Large intestine (tissue), 3 donors: ENCODE measurements around the gene TRIM41. TPM values are rescaled to one million over a fixed set of nuclear protein-coding genes. Genes with fewer than 3 reads are reported as not detected.

Experiments
- DNase-seq, 2 donors: peaks; one replicate each; pipeline versions ENCODE4 v3.0.0 to v3.0.0-alpha.2; 2013
- H3K27ac ChIP-seq: one replicate; pipeline ENCODE4 v1.5.1; 2013; ENCODE audit warnings: low read length
- H3K27me3 ChIP-seq: 2 replicates; pipeline ENCODE4 v1.6.1; 2013; ENCODE audit warnings: low read length; ENCODE audit not compliant: control insufficient read depth, insufficient read depth
- H3K36me3 ChIP-seq: 2 replicates; pipeline ENCODE4 v1.6.1; 2013; ENCODE audit warnings: low read length; ENCODE audit not compliant: control insufficient read depth, insufficient read depth
- H3K4me1 ChIP-seq: one replicate; pipeline ENCODE4 v1.6.1; 2013; ENCODE audit warnings: low read length; ENCODE audit not compliant: control insufficient read depth, insufficient read depth
- H3K4me3 ChIP-seq: one replicate; pipeline ENCODE4 v1.5.1; 2013; ENCODE audit warnings: low read length
- H3K9me3 ChIP-seq: one replicate; pipeline ENCODE4 v1.6.1; 2013; ENCODE audit warnings: mild to moderate bottlenecking, low read depth, low read length, moderate library complexity; ENCODE audit not compliant: control insufficient read depth
- WGBS: methylation state at CpG from one replicate; pipeline ENCODE4 v1.1.5; 2013; ENCODE audit warnings: low lambda C conversion rate; ENCODE audit not compliant: insufficient coverage; 5-methylcytosine and 5-hydroxymethylcytosine counted together
- polyA plus RNA-seq: library from polyadenylated mRNA; unstranded; fragments of 120-200 nt; gene quantifications from one replicate; pipeline ENCODE4 v1.2.1, GENCODE V29; 2013

The TRIM41 gene
- polyA plus RNA-seq, 1 donor = 22.4 TPM

- Histone ChIP-seq H3K27ac (no peak overlapping the region), H3K4me1 (peaks cover 2% of the 10 kb centered on the region), H3K36me3 (no peaks in the 10 kb centered on the region), H3K9me3 (no peaks in the 10 kb centered on the region), H3K4me3 (no peak overlapping the region), H3K27me3 (peaks cover 13% of the 10 kb centered on the region)
- no CpG with 5 or more reads among the region's 6 CpGs for WGBS
- no peak for DNase-seq
Observed at GRCh38 chr5:181186022-181186421, 37.1 kb upstream of the TRIM41 start.

GRCh38 chr5:181186986-181187499, 36.0 kb upstream of the TRIM41 start:
- Histone ChIP-seq H3K9me3 (no peaks in the 10 kb centered on the region), H3K36me3 (no peaks in the 10 kb centered on the region), H3K27ac (no peak overlapping the region), H3K4me1 (peaks cover 2% of the 10 kb centered on the region), H3K27me3 (peaks cover 6% of the 10 kb centered on the region), H3K4me3 (peak overlapping the region; percentile 28)
- no peak for DNase-seq
- WGBS = 30% methylated on average over 2 of the region's 8 CpGs

GRCh38 chr5:181187500-181188213, 35.4 kb upstream of the TRIM41 start:
- 0% methylated on average over 2 of the region's 37 CpGs for WGBS
- no peaks in the 10 kb centered on the region for H3K36me3 ChIP-seq
- H3K4me1 ChIP-seq = peaks cover 6% of the 10 kb centered on the region
- H3K9me3 ChIP-seq = no peaks in the 10 kb centered on the region
- no peak overlapping the region for H3K27ac ChIP-seq
- H3K27me3 ChIP-seq = peaks cover 6% of the 10 kb centered on the region
- peak; percentile 58 to 71 for DNase-seq
- H3K4me3 ChIP-seq = peak overlapping the region; percentile 42

GRCh38 chr5:181188700-181189362, 34.2 kb upstream of the TRIM41 start:
- peaks cover 6% of the 10 kb centered on the region for H3K27me3 ChIP-seq
- no peaks in the 10 kb centered on the region for H3K36me3 ChIP-seq
- peak overlapping the region; percentile 74 for H3K27ac ChIP-seq
- peak overlapping the region; percentile 83 for H3K4me3 ChIP-seq
- no CpG with 5 or more reads among the region's 35 CpGs for WGBS
- peak; percentile 71 to 75 for DNase-seq
- H3K9me3 ChIP-seq = no peaks in the 10 kb centered on the region
- peaks cover 6% of the 10 kb centered on the region for H3K4me1 ChIP-seq

- Histone ChIP-seq H3K9me3 (no peaks in the 10 kb centered on the region), H3K4me3 (peak overlapping the region; percentile 83), H3K4me1 (peaks cover 6% of the 10 kb centered on the region), H3K36me3 (no peaks in the 10 kb centered on the region), H3K27me3 (peaks cover 7% of the 10 kb centered on the region), H3K27ac (peak overlapping the region; percentile 10)
- 0% methylated on average over 2 of the region's 41 CpGs for WGBS
- peak in 1 of 2 donors; percentile 45 for DNase-seq
Observed at GRCh38 chr5:181189363-181189961, 33.6 kb upstream of the TRIM41 start.

- WGBS = no CpG with 5 or more reads among the region's 52 CpGs
- no peak overlapping the region for H3K27ac ChIP-seq
Observed at GRCh38 chr5:181189962-181190710, 32.9 kb upstream of the TRIM41 start.

GRCh38 chr5:181190711-181191525, 32.2 kb upstream of the TRIM41 start:
- 0% methylated on average over 10 of the region's 66 CpGs for WGBS

More at GRCh38 chr5:181189962-181190710, 32.9 kb upstream of the TRIM41 start:
- Histone ChIP-seq H3K36me3 (no peaks in the 10 kb centered on the region), H3K4me3 (peak overlapping the region; percentile 83), H3K27me3 (peaks cover 10% of the 10 kb centered on the region), H3K4me1 (peaks cover 4% of the 10 kb centered on the region), H3K9me3 (peaks cover 3% of the 10 kb centered on the region)
- DNase-seq = peak in 1 of 2 donors; percentile 48

GRCh38 chr5:181191526-181192336, 31.4 kb upstream of the TRIM41 start:
- H3K27me3 ChIP-seq = peaks cover 17% of the 10 kb centered on the region
- H3K4me3 ChIP-seq = peak overlapping the region; percentile 83
- peak; percentile 95 to 97 for DNase-seq
- peaks cover 6% of the 10 kb centered on the region for H3K9me3 ChIP-seq
- WGBS = 0% methylated on average over 1 of the region's 64 CpGs
- H3K4me1 ChIP-seq = peaks cover 4% of the 10 kb centered on the region
- H3K27ac ChIP-seq = peak overlapping the region; percentile 65
- H3K36me3 ChIP-seq = no peaks in the 10 kb centered on the region

More at GRCh38 chr5:181190711-181191525, 32.2 kb upstream of the TRIM41 start:
- peaks cover 18% of the 10 kb centered on the region for H3K27me3 ChIP-seq
- DNase-seq = peak in 1 of 2 donors; percentile 39
- peaks cover 6% of the 10 kb centered on the region for H3K9me3 ChIP-seq
- peaks cover 4% of the 10 kb centered on the region for H3K4me1 ChIP-seq
- H3K27ac ChIP-seq = peak overlapping the region; percentile 65
- no peaks in the 10 kb centered on the region for H3K36me3 ChIP-seq
- peak overlapping the region; percentile 83 for H3K4me3 ChIP-seq
